BE2C (cell line): ENCODE measurements around the gene EML4.
A peak's percentile ranks its signal among the peaks of the same experiment; 100 is the strongest.

ENCODE experiments used
- DNase-seq: peaks from one replicate; pipeline ENCODE4 v3.0.0-alpha.2; 2020
- H3K27me3 ChIP-seq: fragments of 250-450 bp; sonication (Bioruptor Pico); 2 replicates; pipeline ENCODE4 v1.5.1; 2020; ENCODE audit warnings: mild to moderate bottlenecking
- H3K36me3 ChIP-seq: fragments of 250-450 bp; sonication (Bioruptor Pico); 2 replicates; pipeline ENCODE4 v1.5.1; 2020; ENCODE audit warnings: mild to moderate bottlenecking
- H3K4me1 ChIP-seq: fragments of 250-450 bp; sonication (Bioruptor Pico); 2 replicates; pipeline ENCODE4 v1.5.1; 2020
- H3K4me3 ChIP-seq: 2 replicates; pipeline ENCODE4 v1.5.1; 2011; ENCODE audit warnings: low read depth, low read length
- H3K9me3 ChIP-seq: fragments of 250-450 bp; sonication (Bioruptor Pico); 2 replicates; pipeline ENCODE4 v1.5.1; 2020
- CTCF ChIP-seq: IDR thresholded peaks from 2 replicates; pipeline ENCODE4 v1.5.1; 2012; ENCODE audit warnings: mild to moderate bottlenecking, low read depth, low read length

The EML4 gene

GRCh38 chr2:42359304-42359964, 190.3 kb downstream of the EML4 start:
- Histone ChIP-seq H3K4me3 (peak overlapping the region; percentile 98), H3K9me3 (no peaks in the 10 kb centered on the region), H3K27me3 (no peaks in the 10 kb centered on the region), H3K4me1 (no peaks in the 10 kb centered on the region), H3K36me3 (peaks cover 3% of the 10 kb centered on the region; the same call in 1 of the 2 replicates)
- no peak for TF ChIP-seq CTCF
- no peak for DNase-seq

GRCh38 chr2:42359965-42360483, 190.9 kb downstream of the EML4 start:
- no peak for TF ChIP-seq CTCF
- Histone ChIP-seq H3K36me3 (peaks cover 3% of the 10 kb centered on the region; the same call in 1 of the 2 replicates), H3K4me1 (no peaks in the 10 kb centered on the region), H3K9me3 (no peaks in the 10 kb centered on the region), H3K4me3 (peak overlapping the region; percentile 98), H3K27me3 (no peaks in the 10 kb centered on the region)
- no peak for DNase-seq

- Histone ChIP-seq H3K4me3 (peak overlapping the region; percentile 98), H3K9me3 (no peaks in the 10 kb centered on the region), H3K27me3 (no peaks in the 10 kb centered on the region), H3K4me1 (no peaks in the 10 kb centered on the region), H3K36me3 (peaks cover 3% of the 10 kb centered on the region; the same call in 1 of the 2 replicates)
- TF ChIP-seq CTCF, result no peak
- DNase-seq, result no peak
Measured at GRCh38 chr2:42360493-42360889, 191.3 kb downstream of the EML4 start.

- Histone ChIP-seq H3K4me1 (no peaks in the 10 kb centered on the region), H3K27me3 (no peaks in the 10 kb centered on the region), H3K9me3 (no peaks in the 10 kb centered on the region), H3K36me3 (peaks cover 3% of the 10 kb centered on the region; the same call in 1 of the 2 replicates), H3K4me3 (peak within 1 kb of the TSS; percentile 98)
- peak; percentile 98 for DNase-seq
- TF ChIP-seq CTCF, result peak; percentile 35; the same call in 1 of the 2 replicates
Measured at GRCh38 chr2:42360890-42361727, 192.0 kb downstream of the EML4 start, which contains the start of gene COX7A2L. Gene COX7A2L, minus strand, starts transcription at chr2:42361217. Its CDS starts 56 bp downstream, at chr2:42361161.

- Histone ChIP-seq H3K9me3 (no peaks in the 10 kb centered on the region), H3K4me3 (peak overlapping the region; percentile 57), H3K4me1 (no peaks in the 10 kb centered on the region), H3K27me3 (no peaks in the 10 kb centered on the region), H3K36me3 (no peaks in the 10 kb centered on the region)
- DNase-seq, result no peak
- no peak for TF ChIP-seq CTCF
Measured at GRCh38 chr2:42361728-42362283, 192.7 kb downstream of the EML4 start.
